Activated T-cell treated with anti-CD3 and anti-CD28 coated beads, Interleukin-2, amount 50 U/mL, for 4 hours (primary cell): ENCODE measurements around the gene MCF2L2. TPM values are rescaled to one million over a fixed set of nuclear protein-coding genes. Genes with fewer than 3 reads are reported as not detected.
A peak's percentile ranks its signal among the peaks of the same experiment; 100 is the strongest.

ENCODE experiments used
- ATAC-seq, 2 donors: fragments of 200-7000 bp; cut with Tn5 transposase; one replicate each; pipeline ENCODE4 v1.10.0; 2021
- DNase-seq: peaks from one replicate; pipeline ENCODE4 v3.0.0-alpha.2; 2020
- H3K27me3 Mint-ChIP-seq: one replicate; pipeline ENCODE4 v1.8.0; 2021; ENCODE audit warnings: low read depth, mixed read lengths
- H3K36me3 Mint-ChIP-seq: one replicate; pipeline ENCODE4 v1.8.0; 2022; ENCODE audit warnings: mixed read lengths; ENCODE audit not compliant: insufficient read depth
- H3K4me1 Mint-ChIP-seq: one replicate; pipeline ENCODE4 v1.8.0; 2021; ENCODE audit warnings: low read depth, mixed read lengths
- H3K4me3 Mint-ChIP-seq: one replicate; pipeline ENCODE4 v1.8.0; 2021; ENCODE audit warnings: mild to moderate bottlenecking, moderate library complexity, mixed read lengths
- H3K9me3 Mint-ChIP-seq: one replicate; pipeline ENCODE4 v1.8.0; 2021; ENCODE audit warnings: mixed read lengths
- total RNA-seq, 3 donors: library from RNA; stranded (reverse); gene quantifications; one replicate each; pipeline ENCODE4 v1.2.1, GENCODE V29; 2021

Gene MCF2L2
- total RNA-seq, 3 donors from 2014 or later: 0.58 to 1.4 (median 1.3) TPM

DNA sequence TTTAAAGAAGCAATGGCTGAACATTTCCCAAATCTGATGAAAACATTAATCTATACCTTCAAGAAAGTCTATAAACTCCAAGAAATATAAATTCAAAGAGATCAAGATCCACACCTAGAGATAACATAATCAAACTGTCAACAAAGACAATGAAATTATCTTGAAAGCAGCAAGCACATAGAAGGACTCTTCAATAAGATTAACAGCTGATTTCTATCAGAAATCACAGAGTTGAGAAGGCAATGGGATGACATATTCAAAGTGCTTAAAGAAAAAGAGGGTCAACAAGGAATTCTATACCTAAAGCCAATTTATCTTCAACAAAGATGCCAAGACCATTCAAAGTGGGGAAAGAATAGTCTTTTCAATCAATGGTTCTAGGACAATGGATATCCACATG is 224.7 kb downstream of the MCF2L2 start:
- DNase-seq (no peak), ATAC-seq (no peak)
- H3K9me3 Mint-ChIP-seq: peaks cover 8% of the 10 kb centered on the region
- H3K36me3 Mint-ChIP-seq: peaks cover 4% of the 10 kb centered on the region
- no peak overlapping the region for H3K4me3 Mint-ChIP-seq
- H3K27me3 Mint-ChIP-seq: no peaks in the 10 kb centered on the region
- peaks cover 32% of the 10 kb centered on the region for H3K4me1 Mint-ChIP-seq

- ATAC-seq (peak; percentile 74 to 84), DNase-seq (no peak)
- Mint-ChIP-seq H3K9me3 (peaks cover 8% of the 10 kb centered on the region), H3K27me3 (no peaks in the 10 kb centered on the region), H3K4me3 (no peak overlapping the region), H3K36me3 (peaks cover 4% of the 10 kb centered on the region), H3K4me1 (peaks cover 19% of the 10 kb centered on the region)
Measured at GRCh38 chr3:183202004-183202722, 226.3 kb downstream of the MCF2L2 start.

DNA sequence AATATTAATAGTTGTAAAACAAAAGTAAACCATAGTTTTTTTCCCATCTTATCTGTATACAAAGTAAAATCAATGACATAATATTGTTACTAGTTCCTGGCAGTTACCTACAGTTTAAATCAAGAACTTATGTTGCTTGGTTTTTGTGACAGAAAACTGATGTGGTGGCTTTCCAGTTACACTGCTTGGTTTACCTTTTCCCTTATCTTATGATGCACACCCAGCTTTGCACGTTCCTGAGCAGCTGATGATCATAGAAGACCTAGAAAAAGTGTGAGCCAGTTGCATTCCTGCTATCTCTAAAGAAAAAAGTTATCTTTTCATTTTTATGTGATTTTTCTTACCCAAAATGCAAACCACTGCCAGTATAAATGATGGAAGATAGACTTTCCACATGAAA is 229.5 kb downstream of the MCF2L2 start:
- DNase-seq: no peak
- no peaks in the 10 kb centered on the region for H3K27me3 Mint-ChIP-seq
- H3K4me3 Mint-ChIP-seq: no peak overlapping the region
- H3K4me1 Mint-ChIP-seq: peaks cover 10% of the 10 kb centered on the region
- ATAC-seq: no peak
- H3K36me3 Mint-ChIP-seq: peaks cover 2% of the 10 kb centered on the region
- H3K9me3 Mint-ChIP-seq: peaks cover 6% of the 10 kb centered on the region

DNA sequence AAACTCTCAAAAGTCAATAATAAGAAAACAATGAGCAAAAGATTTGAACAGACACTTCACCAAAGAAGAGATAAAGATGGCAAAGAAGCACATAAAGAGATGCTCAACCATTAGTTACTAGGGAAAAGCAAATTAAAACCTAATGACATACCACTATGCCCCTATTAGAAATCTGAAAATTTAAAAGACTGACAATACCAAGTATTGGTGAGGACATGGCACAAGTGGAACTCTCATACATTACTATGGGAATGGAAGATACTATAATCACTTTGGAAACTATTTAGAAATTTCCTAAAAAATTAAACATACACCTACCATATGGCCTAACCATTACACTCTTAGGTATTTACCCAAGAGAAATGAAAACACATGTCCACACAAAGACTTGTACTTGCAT is 230.7 kb downstream of the MCF2L2 start:
- Mint-ChIP-seq H3K36me3 (peaks cover 2% of the 10 kb centered on the region), H3K9me3 (no peaks in the 10 kb centered on the region), H3K4me1 (peaks cover 10% of the 10 kb centered on the region), H3K27me3 (no peaks in the 10 kb centered on the region), H3K4me3 (no peak overlapping the region)
- no peak for DNase-seq
- ATAC-seq: no peak

DNA sequence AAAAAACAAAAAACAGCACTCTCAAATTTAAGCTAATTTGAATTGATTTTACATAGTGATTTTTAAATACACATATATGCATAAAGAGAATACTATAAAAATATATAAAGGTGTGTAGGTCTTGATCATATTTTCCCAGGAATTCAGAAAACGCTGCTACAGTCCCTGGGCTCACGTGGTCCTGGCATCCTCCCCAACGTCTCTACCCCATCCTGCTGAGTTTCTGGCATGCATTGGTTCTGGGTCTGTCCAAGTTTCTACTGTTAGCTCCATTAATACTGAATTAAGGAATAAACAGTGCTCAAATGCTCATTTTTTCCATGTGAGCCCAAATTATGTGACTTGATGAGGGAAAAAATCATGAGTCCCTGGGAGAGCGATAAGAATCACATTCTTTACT is 233.2 kb downstream of the MCF2L2 start:
- H3K27me3 Mint-ChIP-seq: no peaks in the 10 kb centered on the region
- H3K4me3 Mint-ChIP-seq: no peak overlapping the region
- no peaks in the 10 kb centered on the region for H3K36me3 Mint-ChIP-seq
- no peaks in the 10 kb centered on the region for H3K4me1 Mint-ChIP-seq
- DNase-seq (no peak), ATAC-seq (no peak)
- no peaks in the 10 kb centered on the region for H3K9me3 Mint-ChIP-seq

GRCh38 chr3:183193762-183194689 is 234.4 kb downstream of the MCF2L2 start:
- Mint-ChIP-seq H3K4me3 (no peak overlapping the region), H3K27me3 (no peaks in the 10 kb centered on the region), H3K9me3 (no peaks in the 10 kb centered on the region), H3K4me1 (no peaks in the 10 kb centered on the region), H3K36me3 (no peaks in the 10 kb centered on the region)
- ATAC-seq (no peak), DNase-seq (no peak)

- Mint-ChIP-seq H3K9me3 (no peaks in the 10 kb centered on the region), H3K36me3 (no peaks in the 10 kb centered on the region), H3K4me3 (no peak overlapping the region), H3K27me3 (no peaks in the 10 kb centered on the region), H3K4me1 (no peaks in the 10 kb centered on the region)
- DNase-seq: no peak
- ATAC-seq: peak in 1 of 2 donors; percentile 30
Measured at GRCh38 chr3:183192650-183193300, 235.6 kb downstream of the MCF2L2 start.

GRCh38 chr3:183189641-183190040 is 238.8 kb downstream of the MCF2L2 start:
- Mint-ChIP-seq H3K27me3 (no peaks in the 10 kb centered on the region), H3K36me3 (no peaks in the 10 kb centered on the region), H3K9me3 (no peaks in the 10 kb centered on the region), H3K4me3 (no peak overlapping the region), H3K4me1 (peaks cover 10% of the 10 kb centered on the region)
- no peak for ATAC-seq
- no peak for DNase-seq

DNA sequence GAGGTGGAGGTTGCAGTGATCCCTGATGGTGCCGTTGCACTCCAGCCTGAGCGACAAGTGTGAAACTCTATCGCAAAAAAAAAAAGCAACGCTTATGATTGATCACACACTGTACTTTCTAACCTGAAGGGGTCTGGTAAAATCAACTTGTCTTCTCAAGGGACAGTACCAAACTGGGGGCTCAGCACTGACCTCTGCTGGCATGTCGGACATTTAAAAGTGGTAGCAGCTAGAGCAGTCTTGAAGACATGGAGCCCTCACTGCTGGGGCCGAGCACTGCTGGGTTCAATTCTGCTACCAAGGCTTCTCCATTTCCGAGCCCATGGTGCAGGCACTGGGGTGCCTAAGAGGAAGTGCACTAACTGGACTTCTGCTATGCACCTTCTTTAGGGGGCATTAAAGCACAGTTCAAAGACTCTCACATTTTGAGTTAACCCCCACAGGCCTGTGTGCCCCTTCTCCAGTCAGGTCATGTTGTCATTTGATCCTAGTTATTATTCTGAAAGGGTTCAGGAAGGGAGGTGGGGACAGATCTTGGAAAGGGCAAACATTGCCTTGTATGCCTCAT is 239.4 kb downstream of the MCF2L2 start:
- DNase-seq (peak; percentile 28), ATAC-seq (peak; percentile 25 to 41)
- H3K27me3 Mint-ChIP-seq: no peaks in the 10 kb centered on the region
- peaks cover 10% of the 10 kb centered on the region for H3K4me1 Mint-ChIP-seq
- no peaks in the 10 kb centered on the region for H3K9me3 Mint-ChIP-seq
- H3K36me3 Mint-ChIP-seq: no peaks in the 10 kb centered on the region
- H3K4me3 Mint-ChIP-seq: no peak overlapping the region

- peaks cover 2% of the 10 kb centered on the region for H3K27me3 Mint-ChIP-seq
- DNase-seq (no peak), ATAC-seq (peak; percentile 47 to 57)
- no peak overlapping the region for H3K4me3 Mint-ChIP-seq
- H3K36me3 Mint-ChIP-seq: no peaks in the 10 kb centered on the region
- peaks cover 10% of the 10 kb centered on the region for H3K4me1 Mint-ChIP-seq
- H3K9me3 Mint-ChIP-seq: no peaks in the 10 kb centered on the region
Measured at GRCh38 chr3:183185696-183186095, 242.7 kb downstream of the MCF2L2 start.

- no peak for ATAC-seq
- Mint-ChIP-seq H3K9me3 (no peaks in the 10 kb centered on the region), H3K4me3 (no peak overlapping the region), H3K36me3 (no peaks in the 10 kb centered on the region), H3K4me1 (peaks cover 17% of the 10 kb centered on the region), H3K27me3 (peaks cover 16% of the 10 kb centered on the region)
- no peak for DNase-seq
Measured at GRCh38 chr3:183182732-183183610, 245.4 kb downstream of the MCF2L2 start.

DNA sequence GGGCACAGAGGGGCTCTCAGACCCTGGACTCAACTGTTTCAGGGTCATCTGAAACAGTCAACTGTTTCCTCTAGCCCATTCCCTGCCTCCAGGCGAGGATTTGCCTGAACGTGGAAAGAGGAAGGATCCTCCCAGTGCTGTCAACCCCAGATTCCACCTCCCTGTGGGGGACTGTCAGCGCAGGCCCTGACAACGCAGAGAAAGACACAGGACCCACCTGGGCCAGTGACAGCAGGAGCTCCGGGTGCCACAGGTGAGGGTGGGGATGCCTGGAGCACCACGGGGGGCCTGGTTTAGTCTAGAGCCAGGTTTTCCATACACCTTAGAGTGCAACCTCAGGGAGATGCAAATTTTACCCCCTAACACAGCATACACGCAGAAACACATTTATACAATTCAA is 246.3 kb downstream of the MCF2L2 start:
- ATAC-seq (no peak), DNase-seq (no peak)
- H3K36me3 Mint-ChIP-seq: no peaks in the 10 kb centered on the region
- H3K9me3 Mint-ChIP-seq: no peaks in the 10 kb centered on the region
- peaks cover 16% of the 10 kb centered on the region for H3K27me3 Mint-ChIP-seq
- H3K4me3 Mint-ChIP-seq: no peak overlapping the region
- peaks cover 17% of the 10 kb centered on the region for H3K4me1 Mint-ChIP-seq

DNA sequence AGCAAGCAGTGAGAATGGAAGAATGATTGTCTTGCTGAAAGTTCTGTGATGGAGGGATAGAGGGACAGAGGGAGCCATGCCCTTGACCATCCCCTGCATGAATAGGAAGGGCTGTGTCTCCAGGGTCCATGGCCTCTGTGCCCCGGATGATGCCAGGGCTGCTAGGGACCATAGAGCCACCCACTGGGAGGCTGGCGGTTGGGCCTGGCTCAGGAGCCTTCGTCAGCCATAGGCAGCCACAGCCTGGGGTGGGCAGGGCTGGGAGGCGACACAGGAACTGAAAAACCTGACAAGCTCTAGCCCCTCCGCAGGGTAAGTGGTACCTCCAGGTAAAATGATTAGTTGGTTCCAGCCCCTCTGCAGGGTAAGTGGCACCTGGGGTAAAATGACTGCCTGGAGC is 246.8 kb downstream of the MCF2L2 start:
- Mint-ChIP-seq H3K4me3 (no peak overlapping the region), H3K4me1 (peaks cover 17% of the 10 kb centered on the region), H3K36me3 (no peaks in the 10 kb centered on the region), H3K27me3 (peaks cover 19% of the 10 kb centered on the region), H3K9me3 (no peaks in the 10 kb centered on the region)
- DNase-seq (no peak), ATAC-seq (no peak)
